Inflammatory macrophage treated with lipopolysaccharide for 4 hours (primary cell): ENCODE data around the gene UBE2A.

Experiments
- DNase-seq: peaks from one replicate; pipeline ENCODE4 v3.0.0-alpha.2; 2020

Gene UBE2A

GRCh38 chrX:119614776-119615175 is 40.4 kb downstream of the UBE2A start:
- DNase-seq: no peak

- DNase-seq: peak; percentile 40
Measured at GRCh38 chrX:119617517-119618164, 43.3 kb downstream of the UBE2A start.

- DNase-seq: peak; percentile 42
Measured at GRCh38 chrX:119618439-119618838, 44.1 kb downstream of the UBE2A start.

GRCh38 chrX:119622356-119623232 is 48.2 kb downstream of the UBE2A start:
- peak; percentile 28 for DNase-seq

GRCh38 chrX:119624417-119624816 is 50.1 kb downstream of the UBE2A start:
- no peak for DNase-seq

GRCh38 chrX:119624951-119625668 is 50.7 kb downstream of the UBE2A start:
- DNase-seq: no peak

GRCh38 chrX:119625843-119626242 is 51.5 kb downstream of the UBE2A start:
- no peak for DNase-seq
